GM19238 (cell line): ENCODE measurements around the gene CHMP4B.
A peak's percentile ranks its signal among the peaks of the same experiment; 100 is the strongest.

Experiments used
- DNase-seq: peaks from one replicate; pipeline ENCODE4 v3.0.0; 2011; ENCODE audit warnings: low spot score; ENCODE audit not compliant: insufficient read length

The CHMP4B gene

DNA sequence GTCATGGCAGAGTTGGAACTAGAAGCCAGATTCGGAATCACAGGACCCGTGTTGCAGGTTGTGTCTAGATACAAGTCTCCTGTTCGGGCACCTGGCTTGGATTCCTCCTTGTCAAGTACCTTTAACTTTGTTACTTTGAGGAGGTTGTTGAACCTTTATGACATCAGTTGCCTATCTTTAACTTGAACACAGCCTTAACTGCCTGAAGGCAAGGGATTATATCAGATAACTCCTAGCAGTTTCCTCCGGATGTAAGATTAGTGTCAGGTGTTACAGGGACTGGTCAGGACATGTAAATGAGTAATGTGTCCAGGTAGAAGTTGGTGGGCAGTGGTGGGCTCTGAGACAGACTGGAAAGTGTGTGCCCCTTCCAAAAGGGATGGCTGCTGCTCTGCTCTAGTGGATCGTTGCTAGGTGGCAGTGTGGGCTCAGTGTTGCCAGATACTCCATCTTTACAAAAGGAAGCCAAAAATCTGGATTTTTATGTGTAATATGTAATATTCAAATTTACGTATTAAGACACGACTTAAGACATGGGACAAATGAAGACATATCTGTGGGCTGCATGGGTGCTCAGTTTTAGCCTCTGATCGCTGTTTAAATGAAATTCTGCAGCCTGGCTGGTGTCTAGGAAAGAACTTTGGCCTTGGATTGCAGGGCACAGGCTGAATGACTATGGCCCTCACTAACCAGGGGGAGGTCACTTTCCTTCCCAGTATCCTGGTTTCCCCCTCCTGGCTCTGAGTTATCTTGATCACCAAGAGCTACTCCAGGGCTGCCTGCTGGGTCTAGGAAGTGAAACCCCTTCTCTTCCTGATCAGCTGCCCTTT lies 27.1 kb downstream of the CHMP4B start:
- no peak for DNase-seq

- no peak for DNase-seq
Observed at GRCh38 chr20:33839591-33839990, 28.4 kb downstream of the CHMP4B start.

DNA sequence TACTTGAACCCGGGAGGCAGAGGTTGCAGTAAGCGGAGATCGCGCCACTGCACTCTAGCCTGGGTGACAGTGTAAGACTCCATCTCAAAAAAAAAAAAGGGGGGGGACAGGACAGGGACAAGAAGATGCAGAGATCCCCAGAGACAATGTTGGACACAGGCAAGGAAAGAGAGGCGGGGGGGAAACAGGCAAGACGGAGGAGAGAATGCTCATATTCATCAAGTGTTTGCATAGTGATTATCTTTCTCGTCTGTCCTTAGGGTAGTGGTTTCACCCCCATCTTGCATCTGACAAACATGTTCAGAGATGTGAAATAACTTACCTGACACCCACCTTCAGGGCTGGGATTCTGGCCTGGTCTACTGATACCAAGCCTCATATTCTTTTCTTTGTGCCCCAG lies 29.0 kb downstream of the CHMP4B start:
- no peak for DNase-seq

DNA sequence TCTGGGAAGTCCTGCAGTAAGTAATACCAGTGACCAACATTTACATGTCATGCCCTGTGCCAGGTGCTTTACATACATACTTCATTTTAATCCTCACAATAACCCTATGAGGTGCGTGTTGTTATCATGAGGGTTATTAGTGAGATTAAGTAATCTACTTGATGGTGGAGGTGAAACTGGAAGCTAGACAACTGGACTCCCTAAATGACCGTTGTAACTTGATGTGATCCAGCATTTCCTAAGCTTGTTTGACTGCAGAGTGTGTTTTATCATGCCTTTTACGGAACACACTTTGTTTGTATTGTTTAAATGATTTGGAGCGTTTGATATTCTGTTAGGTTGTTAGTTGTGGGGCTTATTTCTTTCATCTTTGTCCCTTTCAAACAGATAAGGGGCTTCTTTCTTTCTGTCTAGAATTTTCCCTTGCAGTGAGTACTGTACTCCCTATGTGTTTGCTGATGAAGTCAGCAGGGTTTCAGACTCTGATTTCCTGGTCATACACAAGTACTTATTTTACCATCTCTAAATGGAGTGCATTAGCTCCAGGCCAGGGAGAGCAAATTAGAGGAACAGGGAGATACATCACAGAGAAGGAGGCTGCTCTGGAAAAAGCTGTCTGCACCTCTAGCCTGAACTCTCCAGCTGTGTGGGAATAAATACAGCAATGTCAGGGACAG lies 29.7 kb downstream of the CHMP4B start:
- no peak for DNase-seq

GRCh38 chr20:33841436-33841799 lies 30.3 kb downstream of the CHMP4B start:
- DNase-seq = no peak

DNA sequence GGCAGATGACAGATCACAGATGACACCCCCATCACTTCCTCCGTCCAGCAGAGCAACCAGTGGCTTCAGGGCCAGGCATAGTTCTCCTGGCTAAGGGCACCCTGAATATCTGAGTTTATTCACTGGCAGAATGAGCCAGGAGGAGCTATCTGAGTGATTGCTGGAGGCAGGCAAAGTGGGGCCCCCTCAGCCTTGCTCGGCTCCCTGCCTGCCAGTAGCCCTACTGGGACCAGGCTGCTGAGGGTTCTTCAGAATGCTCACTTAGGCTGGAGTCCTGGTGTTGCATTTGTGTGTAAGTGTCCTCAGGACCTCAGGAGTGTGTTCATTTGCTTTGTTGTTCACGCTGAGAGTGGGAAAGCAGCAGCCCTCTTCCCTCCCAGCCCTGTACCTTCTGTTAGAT lies 31.2 kb downstream of the CHMP4B start:
- no peak for DNase-seq

DNA sequence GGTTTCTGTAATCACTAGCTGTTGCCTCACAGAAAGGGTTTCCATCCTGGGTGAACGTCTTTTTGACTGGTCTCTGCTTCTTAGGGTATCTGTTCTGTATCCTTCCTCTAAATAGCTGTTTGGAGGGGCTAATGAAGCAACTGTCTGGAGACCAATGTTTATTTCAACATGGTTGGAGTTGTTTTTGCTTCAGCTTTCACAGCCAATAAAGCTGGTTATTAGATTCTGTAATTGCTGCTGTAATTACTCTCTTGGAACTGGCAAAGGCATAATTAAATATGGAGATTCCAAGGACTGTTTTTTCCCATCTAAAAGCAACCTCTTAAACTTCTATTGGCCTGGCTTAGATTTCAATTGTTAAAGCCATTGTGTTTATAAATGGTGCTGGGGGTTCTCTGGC lies 31.9 kb downstream of the CHMP4B start:
- no peak for DNase-seq

DNA sequence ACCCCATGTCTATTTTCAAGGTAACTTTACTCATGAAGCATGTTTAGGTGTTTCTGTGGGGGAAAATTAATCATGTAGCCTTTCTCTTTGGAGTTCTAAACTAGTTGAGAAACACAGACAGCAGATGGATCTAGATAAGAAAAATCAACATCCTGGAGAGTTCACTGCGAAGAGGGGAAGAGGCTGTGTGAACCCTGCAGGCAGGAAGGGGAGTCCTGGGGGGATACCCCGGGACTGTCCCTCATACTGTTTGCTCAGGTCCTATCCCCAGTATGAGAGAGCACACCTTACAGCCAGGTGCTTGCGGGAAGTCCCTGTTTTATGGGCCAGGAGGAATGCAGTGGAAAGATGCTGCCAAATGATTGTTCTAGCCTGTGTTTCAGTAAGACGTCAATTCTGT lies 32.7 kb downstream of the CHMP4B start:
- DNase-seq = peak; percentile 50

GRCh38 chr20:33846291-33846935 lies 35.3 kb downstream of the CHMP4B start:
- DNase-seq = no peak

GRCh38 chr20:33847006-33847405 lies 35.9 kb downstream of the CHMP4B start:
- DNase-seq = no peak

- no peak for DNase-seq
Observed at GRCh38 chr20:33848391-33848790, 37.2 kb downstream of the CHMP4B start.

DNA sequence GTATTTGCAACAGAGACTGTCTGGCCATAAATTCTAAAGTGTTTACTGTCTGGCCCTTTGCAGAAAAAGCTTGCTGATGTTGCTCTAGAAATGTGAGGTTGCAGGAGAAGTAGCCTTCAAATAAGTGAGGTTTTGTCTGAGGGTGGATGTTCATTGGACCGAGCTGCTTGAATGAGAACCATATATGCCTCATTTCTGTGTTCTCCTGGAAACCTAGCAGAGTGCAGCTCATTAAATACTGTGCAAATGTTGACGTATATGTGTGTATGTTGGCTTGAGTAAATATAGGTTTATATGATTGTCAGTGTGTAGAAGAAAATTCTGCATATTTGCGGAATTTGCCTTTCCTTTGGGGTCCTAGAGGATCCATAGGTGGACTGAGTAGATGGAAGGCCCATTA lies 39.0 kb downstream of the CHMP4B start:
- no peak for DNase-seq

DNA sequence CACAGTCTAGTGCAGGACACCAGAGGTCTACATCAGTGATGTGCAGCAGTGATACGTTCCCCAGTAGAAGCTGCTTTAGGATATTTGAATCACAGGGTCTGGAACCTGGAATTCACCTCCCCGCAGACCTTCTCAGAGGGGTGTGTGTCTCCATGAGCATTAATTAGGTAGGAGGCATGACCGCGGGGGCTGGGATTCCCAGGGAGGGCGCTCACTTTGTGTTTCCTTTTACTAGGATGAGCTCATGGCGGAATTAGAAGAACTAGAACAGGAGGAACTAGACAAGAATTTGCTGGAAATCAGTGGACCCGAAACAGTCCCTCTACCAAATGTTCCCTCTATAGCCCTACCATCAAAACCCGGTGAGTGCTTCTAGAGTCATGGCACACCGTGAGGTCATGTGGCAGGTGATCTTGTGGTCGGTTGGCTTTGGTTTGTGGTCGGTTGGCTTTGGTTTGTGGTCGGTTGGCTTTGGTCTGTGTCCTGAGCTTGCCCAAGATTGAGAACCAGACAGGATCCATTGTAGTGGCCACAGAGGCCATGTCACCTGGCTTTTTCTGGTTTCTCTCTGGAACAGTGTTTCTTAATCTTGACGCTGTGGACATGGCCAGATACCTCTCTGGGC lies 40.8 kb downstream of the CHMP4B start:
- DNase-seq = no peak

GRCh38 chr20:33852626-33853506 lies 41.7 kb downstream of the CHMP4B start:
- DNase-seq = no peak

GRCh38 chr20:33853507-33853813 lies 42.3 kb downstream of the CHMP4B start:
- no peak for DNase-seq

DNA sequence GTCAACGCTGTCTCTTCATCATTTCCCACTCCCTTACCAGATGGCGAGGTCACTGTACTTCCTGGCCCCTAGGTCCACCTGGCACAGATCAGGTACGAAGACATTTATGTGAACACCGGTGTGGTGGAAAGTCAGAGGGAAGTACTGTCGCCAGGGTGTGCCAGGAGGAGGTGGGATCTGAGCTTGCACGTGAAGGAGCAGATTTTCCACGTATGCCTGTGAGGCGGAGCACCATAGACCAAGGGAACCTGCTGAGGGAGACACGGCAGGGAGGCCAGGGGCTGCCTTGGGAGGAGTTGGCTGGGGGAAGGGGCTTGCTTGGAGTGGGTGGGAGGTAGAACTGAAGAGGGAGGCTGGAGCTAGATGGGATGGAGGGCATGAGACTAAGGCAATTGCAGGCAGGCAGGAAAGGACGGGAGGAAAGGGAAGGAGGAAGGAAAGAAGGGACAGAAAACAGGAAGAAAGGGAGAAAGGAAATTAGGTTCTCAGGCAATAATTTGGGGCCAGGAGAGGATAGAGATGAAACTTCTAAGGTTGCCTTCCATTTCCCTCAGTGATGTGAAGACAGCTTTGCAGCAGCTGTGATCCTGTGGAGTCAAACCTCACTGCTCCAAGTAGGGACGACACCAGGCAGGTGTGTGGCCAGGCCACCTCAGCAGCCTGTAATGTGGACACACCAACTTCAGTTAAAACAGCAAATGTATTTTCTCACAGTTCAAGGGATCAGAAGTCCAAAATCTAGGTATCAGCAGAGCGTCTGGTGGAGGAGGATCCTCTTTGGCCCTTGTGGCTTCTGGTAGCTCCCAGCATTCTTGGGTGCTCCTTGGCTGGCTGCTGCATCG lies 46.8 kb downstream of the CHMP4B start:
- DNase-seq = no peak

DNA sequence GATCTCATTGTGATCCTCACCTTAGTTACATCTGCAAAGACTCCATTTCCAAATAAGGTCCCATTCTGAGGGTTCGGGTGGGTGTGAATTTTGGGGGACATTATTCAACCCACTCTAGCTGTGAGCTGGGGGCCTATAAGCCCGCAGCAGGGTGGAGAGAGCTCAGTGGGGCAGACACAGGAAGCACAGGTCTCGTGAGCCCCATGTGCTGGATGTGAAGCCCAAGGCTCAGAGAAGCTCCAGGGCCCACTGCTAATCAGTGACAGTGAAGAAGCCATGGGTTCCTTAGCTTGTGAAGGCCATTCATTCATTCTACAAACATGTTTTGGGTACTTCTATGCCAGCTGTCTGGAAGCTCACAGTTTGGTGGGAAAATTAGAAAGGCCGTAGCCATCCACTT lies 47.5 kb downstream of the CHMP4B start:
- no peak for DNase-seq

DNA sequence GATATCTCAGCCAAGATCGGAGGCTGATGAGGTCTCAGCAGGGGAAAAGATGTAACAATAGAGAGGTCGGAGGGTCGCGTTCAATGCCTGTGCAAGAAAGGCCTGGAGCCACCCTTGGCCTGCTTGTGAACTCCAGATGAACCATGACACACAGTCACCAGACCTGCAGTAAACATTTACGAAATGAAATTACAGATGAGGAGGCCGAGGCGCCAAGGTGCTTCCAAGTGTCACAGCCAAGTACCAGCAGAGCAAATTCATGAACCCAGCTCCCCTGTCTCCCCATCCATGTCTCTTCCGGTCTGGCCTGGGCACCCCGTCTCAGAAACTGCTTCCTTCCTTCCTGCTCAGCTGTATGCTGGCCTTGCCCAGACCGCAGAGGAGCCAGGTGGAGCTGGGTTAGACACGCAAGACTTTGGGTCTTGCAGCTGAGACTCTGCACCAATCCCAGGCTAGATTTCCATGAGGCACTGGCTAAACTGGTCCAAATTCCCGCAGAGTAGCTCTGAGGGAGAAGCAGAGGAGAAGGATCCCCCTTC lies 48.1 kb downstream of the CHMP4B start:
- DNase-seq = peak; percentile 73

DNA sequence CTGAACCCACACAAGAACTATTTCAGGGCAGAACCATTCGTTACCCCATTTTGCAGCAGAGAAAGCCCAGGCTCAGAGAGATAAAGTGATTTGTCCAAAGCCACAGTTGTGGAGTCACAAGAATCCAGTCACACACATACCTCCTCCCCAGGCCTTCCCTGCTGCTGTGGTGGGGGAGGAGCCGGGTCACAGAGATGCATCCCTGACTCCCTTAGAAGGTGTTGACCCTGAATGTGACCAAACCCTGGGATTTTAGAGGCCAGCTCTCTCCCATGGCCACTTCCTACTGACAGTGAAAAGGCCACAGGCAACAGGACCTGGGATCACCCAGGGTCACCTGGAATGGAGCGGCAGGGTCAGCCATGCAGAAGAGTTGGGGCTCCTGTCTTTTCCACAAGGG lies 48.6 kb downstream of the CHMP4B start:
- no peak for DNase-seq

DNA sequence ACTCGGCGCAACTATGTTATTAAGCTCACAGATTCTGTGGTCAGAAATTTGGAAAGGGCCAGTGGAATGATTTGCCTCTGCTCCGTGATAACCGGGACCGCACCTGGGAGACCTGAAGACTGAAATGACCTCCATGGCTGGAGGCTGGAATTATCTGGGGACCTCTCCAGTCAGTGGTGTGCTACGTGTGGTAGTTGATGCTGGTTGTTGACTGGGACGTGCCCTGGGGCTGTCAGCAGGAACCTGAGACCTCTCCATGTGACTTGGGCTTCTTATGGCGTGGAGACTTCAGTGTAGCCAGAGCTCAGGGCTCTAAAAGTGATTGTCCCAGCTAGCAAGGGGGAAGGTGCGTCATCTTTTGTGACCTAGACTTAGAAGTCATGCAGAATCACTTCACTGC lies 50.3 kb downstream of the CHMP4B start:
- DNase-seq = no peak
